ENCODE data around the gene RFX2.
"Not testable (repeated sequence)": the region's sequence is repeated elsewhere in the genome, so short reads cannot be mapped to it uniquely, and the experiment has no call there.

RFX2 gene

GRCh38 chr19:6038634-6039405 is 71.5 kb downstream of the RFX2 start:
- DNase-seq (ENCODE audit: low read depth) = no peak

DNA sequence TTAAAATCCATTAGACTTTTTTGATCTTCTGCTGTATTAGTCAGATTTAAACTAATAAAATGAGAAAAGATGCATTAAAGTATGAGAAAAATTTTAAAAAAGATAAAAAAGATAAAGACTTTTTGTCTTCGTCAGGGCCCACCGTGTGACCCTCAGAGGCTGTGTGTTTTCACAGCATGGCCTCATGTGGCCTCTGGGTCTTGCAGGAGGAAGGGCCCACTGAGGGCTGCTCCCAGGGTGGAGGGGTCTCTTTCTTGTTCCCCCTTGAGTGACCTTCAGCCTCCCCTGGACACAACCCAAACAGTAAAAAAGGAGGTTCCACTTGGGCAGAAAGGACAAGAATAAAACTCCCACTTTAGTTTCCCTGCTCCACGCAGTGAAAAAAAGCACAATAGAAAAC is 75.3 kb downstream of the RFX2 start:
- no peak for DNase-seq (ENCODE audit: low read depth)

GRCh38 chr19:6034512-6034911 is 75.8 kb downstream of the RFX2 start:
- no peak for DNase-seq (ENCODE audit: low read depth)

GRCh38 chr19:6033744-6034264 is 76.5 kb downstream of the RFX2 start:
- no peak for DNase-seq (ENCODE audit: low read depth)

DNA sequence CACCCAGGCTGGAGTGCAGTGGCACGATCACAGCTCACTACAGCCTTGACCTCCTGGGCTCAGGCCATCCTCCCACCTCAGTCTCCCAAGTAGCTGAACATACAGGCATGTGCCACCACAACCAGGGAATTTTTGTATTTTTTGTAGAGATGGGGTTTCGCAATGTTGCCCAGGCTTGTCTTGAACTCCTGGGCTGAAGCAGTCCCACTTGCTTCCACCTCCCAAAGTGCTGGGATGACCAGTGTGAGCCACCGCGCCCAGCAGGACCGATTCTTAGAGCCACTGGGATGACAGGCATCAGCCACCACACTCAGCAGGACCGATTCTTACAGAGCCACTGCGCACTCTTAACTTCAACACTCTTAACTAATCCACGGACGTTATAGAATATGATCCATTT is 77.5 kb downstream of the RFX2 start:
- no peak for DNase-seq (ENCODE audit: low read depth)

GRCh38 chr19:6032381-6032780 is 77.9 kb downstream of the RFX2 start:
- no peak for DNase-seq (ENCODE audit: low read depth)

GRCh38 chr19:6030214-6030507 is 80.1 kb downstream of the RFX2 start:
- DNase-seq (ENCODE audit: low read depth) = no peak

- DNase-seq (ENCODE audit: low read depth) = no peak
These were observed 83.7 kb downstream of the RFX2 start for GRCh38 chr19:6026390-6027227.

GRCh38 chr19:6024756-6025155 is 85.5 kb downstream of the RFX2 start:
- DNase-seq (ENCODE audit: low read depth) = not testable (repeated sequence)

DNA sequence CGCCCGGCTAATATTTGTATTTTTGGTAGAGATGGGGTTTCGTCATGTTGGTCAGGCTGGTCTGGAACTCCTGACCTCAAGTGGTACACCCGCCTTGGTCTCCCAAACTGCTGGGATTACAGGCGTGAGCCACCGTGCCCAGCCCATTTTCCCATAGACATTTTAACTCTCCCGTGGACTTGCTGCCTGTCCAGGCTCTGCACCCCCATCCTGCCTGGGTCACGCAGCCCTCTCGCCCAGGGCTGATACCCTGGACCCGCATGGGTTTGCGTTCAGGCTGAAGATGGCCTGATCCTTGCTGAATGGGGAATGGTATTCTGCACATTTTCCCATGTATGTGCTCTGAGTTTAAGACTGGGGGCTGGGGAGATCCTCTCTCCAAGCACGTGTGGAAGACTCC is 86.4 kb downstream of the RFX2 start:
- DNase-seq (ENCODE audit: low read depth) = no peak

GRCh38 chr19:6023085-6023682 is 87.1 kb downstream of the RFX2 start:
- DNase-seq (ENCODE audit: low read depth) = no peak

DNA sequence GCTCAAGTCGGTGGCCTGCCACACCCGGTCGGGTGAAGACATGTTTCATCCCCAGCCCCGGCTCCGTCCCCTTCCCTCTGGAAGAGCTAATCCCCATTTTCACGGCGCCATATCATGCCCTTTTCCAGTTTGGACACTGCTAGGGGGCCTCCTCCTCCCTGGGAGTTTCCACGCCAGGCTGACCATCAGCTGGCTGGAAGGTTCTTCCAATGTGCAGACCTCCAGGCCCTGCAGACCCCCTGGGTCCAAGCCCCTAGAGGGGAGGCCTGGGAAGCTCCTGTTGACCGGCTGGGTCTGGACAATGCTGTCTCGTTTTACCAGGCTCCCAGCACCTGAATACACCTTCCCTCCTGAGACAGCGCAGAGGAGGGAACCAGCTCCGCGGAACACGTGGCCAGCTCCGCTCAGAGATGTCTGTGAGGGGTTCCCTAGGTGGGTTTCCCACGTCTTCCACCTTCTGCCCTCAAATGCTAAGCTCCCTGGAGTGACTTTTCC is 87.7 kb downstream of the RFX2 start:
- DNase-seq (ENCODE audit: low read depth) = no peak

GRCh38 chr19:6021878-6022569 is 88.3 kb downstream of the RFX2 start:
- DNase-seq (ENCODE audit: low read depth) = peak; percentile 74

DNA sequence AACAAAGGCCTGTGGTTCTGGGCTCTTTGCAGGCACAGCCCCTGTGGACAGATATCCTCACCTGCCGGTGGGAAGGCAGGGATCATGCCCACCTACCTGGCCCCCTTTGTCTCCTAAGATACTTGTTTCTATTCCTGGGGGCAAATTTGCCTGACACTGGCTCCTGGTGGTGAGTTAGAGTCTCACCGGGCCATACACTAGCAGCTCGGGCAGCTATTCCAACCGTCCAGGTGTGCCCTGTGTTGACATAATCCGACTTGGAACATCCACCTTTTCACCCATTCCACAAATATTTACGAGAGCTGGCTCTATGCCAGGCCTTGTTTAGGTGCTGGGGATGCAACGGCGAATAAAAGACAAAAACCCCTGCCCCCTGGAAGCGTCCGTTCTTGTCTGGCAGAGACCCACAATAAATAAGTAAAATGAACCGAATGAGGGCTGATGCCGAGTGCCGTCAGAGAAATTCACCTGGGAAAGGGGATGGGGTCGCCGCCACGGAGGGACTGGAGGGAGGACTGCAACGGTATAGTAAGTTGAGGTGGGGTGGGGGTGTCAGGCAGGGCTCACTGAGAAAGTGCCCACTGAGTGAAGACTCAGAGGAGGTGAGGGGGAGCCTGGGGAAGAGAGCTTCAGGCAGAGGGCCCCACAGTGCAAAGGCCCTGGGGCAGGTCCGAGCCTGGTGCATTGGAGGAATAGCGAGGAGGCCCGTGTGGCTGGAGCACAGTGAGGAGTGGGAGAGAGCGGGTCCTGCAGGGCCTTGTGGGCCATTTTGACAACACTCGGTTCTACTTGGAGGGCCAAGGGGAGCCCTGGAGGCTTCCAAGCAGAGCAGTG is 89.1 kb downstream of the RFX2 start:
- DNase-seq (ENCODE audit: low read depth) = no peak

DNA sequence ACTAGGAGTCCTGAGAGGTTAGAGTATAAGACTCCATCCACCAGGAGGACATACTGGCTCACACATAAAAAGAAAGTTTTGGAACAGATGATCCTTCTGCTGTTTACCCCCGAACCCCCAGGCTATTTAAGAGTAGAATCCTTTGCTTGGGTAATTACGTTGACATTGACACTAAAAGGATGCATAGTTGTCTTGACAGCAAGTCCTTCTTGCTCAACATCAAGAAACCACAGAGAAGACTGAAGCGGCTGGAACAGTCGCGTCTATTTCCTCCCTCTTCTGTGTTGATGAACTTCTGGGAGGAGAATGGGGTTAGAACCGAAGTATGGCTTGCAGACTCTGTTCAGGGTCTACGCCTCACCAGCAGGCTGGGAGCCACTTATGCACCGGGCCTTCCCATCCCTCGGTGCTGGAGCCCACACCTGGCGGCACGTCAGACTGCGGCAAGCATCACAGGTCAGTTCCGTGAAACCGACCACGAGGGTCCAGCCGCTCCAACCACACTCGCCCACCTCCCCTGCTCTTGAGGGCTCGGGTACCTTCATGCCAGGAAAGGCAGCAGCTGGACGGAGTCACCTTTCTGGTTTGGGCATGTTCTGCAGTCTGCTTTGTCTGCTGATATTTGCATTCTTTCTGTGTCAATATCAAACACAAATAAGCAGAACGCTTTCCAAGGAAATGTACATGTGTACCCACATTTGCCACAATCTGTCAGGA is 90.0 kb downstream of the RFX2 start:
- no peak for DNase-seq (ENCODE audit: low read depth)

DNA sequence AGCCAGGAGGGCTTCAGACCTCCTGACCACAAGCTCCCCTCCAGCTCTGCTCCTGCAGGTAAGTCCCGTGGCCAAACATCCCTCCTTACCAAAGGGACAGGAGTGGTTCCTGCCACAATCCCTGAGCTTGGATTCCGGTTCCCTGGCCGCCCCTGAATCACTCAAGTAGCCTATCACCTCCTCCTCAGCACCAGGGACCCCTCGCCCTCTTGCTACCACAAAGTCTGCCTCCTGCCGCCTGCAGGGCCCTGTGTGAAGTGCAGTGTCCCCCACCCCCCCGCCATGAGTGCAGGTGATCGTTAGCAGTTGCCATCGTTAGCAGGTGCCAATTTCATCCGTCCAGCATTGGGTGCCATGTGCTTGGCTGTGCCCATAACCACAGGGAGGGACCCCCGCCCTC is 91.5 kb downstream of the RFX2 start:
- no peak for DNase-seq (ENCODE audit: low read depth)

GRCh38 chr19:6017576-6017975 is 92.7 kb downstream of the RFX2 start:
- no peak for DNase-seq (ENCODE audit: low read depth)

DNA sequence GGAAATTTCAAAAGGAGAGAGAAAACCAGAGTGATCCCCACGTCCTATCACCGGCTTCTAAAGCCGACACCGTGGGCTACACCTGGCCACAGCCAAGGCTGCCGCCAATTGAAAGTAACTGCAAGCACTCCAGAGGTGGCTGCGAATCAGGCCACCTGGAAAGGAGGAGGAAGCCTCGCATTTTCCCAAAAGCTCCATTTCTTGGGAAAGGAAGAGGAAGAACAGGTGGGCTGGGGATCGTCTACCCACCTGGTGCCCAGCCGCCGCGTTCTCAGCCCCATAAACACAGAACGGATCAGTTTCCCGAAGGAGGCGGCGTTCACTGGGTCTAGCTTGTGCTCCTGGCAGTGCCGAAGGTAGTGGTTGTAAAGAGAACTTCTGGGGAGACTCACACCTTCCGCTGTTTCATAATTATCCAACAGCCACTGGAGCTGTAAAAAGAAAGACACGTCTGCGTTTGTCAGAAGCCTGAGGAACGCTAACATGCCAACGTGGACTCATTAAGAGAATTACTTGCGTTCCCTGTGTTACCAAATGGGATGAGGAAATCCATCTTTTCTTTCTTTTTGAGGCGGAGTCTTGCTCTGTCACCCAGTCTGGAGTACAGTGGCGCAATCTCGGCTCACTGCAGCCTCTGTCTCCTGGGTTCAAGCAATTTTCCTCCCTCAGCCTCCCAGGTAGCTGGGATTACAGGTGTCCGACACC is 94.3 kb downstream of the RFX2 start:
- no peak for DNase-seq (ENCODE audit: low read depth)

DNA sequence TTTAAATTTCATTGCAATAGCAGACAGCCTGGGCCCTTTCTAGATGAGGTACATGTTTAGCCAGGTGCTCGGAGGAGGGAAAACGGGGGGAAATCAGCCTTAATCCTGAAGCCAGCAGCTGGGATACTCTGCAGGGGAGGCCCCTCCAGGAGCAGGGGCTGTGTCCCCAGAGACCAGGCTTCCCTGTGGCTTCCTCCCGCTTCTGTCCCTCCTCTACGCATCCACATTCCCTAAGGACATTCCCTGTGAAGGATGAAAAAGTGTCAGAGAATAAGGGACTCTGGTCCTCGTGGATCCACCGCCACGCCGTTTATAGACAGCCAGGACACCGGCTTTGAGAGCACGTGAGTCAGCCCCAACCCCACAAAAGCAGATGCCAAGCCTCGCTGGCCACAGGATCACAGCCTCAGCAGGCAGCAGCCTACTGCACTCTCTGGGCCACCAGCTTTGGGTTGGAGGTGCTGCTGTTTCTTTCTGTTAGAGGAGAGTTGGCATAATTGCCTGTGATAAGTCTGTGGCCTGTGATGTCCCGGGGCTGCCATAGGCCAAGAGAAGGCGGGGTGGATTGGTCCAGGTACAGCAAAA is 95.7 kb downstream of the RFX2 start:
- DNase-seq (ENCODE audit: low read depth) = no peak
